GM18505 (cell line): ENCODE results near the gene TARP.
A peak's percentile ranks its signal among the peaks of the same experiment; 100 is the strongest.

Experiments
- ATAC-seq: cut with Tn5 transposase; IDR thresholded peaks from one replicate; pipeline ENCODE4 v1.9.1; 2021; ENCODE audit not compliant: unreplicated experiment
- POLR2A ChIP-seq: IDR thresholded peaks from 4 replicates; pipeline ENCODE4 v1.6.1; 2011; ENCODE audit warnings: borderline replicate concordance; ENCODE audit not compliant: insufficient read depth, insufficient read length; ENCODE audit errors: extremely low read depth

TARP gene

DNA sequence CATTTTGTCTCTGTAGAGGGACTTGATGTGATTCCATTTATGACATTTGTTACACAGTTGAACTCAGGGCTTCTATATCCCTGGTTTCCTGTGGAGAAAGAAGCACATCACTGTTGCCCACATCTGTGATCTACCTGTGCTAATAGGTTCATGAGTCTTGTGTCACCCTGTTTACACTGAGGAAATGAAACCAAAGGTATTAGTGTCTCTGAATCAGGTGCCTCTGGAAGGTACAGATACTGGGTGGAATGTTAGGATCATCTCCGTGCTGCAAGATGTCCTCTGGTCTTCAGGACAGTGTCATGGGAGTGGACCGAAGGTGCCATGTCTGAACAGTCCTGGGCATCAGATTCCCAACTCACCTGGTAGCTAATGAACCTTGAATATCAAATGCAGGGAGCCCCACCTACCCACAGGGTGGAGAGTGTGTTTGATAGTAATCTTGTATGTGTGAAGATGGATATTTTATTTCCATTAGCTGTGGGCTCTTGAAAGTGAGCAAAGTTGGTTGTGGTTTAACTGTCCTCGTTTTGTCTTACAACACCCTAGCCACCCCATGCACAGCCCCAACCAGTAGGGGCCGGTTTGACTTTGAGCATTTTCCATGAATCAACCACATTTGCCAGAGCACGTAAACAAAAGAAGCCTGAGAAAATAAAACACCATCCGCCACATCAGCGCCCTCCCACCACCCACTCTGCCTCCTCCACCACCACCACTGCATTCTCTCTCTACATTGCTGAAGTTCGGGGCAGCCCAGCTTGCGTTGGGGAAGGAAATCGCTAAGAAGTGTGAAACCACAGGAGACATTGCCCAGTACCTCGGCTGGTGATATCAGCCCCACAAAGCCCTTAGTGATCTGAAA lies 40.7 kb downstream of the TARP start:
- peak; percentile 84 for ATAC-seq
- no peak for TF ChIP-seq POLR2A

DNA sequence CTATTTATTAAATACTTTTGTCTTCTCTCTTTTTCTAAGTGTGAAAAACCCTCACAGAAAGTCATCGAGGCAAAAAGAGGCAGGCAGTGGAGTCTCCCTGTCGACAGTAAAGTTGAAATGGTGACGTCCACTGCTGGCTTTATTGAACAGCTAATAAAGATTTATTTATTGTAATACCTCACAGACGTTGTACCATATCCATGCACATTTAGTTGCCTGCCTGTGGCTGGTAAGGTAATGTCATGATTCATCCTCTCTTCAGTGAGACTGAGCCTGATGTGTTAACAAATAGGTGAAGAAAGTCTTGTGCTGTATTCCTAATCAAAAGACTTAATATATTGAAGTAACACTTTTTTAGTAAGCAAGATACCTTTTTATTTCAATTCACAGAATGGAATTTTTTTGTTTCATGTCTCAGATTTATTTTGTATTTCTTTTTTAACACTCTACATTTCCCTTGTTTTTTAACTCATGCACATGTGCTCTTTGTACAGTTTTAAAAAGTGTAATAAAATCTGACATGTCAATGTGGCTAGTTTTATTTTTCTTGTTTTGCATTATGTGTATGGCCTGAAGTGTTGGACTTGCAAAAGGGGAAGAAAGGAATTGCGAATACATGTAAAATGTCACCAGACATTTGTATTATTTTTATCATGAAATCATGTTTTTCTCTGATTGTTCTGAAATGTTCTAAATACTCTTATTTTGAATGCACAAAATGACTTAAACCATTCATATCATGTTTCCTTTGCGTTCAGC lies 43.4 kb downstream of the TARP start:
- no peak for TF ChIP-seq POLR2A
- no peak for ATAC-seq

GRCh38 chr7:38229386-38229785 lies 44.0 kb downstream of the TARP start:
- ATAC-seq, result no peak
- no peak for TF ChIP-seq POLR2A

DNA sequence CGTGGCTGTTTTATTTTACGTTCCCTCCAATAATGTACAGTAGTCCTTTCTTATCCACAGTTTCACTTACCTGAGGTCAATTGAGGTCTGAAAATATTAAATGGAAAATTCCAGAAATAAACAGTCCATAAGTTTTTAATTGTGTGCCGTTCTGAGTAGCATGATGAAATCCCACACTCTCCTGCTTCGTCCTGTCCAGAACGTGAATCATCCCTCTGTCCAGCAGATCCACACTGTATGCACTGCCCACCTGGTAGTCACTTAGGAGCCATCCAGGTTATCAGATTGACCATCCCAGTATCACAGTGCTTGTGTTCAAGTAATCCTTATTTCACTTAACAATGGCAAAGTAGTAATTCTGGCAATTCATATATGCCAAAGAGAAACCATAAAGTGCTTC lies 49.0 kb downstream of the TARP start:
- TF ChIP-seq POLR2A, result no peak
- ATAC-seq, result no peak

DNA sequence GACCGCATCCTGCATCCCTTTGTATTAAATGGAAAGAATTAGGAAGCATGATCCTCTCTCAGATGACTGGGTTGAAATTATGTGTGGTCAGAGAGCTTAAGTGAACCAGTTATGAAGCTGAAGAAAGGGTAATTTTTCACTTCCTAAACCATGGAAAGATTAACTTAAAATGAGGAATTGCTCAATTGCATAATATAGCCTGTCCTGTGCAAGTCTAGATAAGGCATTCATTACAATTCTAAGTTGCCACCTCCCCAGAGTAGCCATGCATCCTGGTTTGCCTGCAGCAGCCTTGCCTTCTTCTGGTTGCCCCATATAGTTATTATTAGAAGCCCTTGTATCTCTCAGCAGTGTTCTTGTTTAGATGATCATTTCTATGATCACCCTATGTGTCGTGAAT lies 50.1 kb downstream of the TARP start:
- TF ChIP-seq POLR2A, result no peak
- ATAC-seq, result no peak

GRCh38 chr7:38222481-38223096 lies 50.8 kb downstream of the TARP start:
- no peak for ATAC-seq
- no peak for TF ChIP-seq POLR2A

GRCh38 chr7:38220452-38220851 lies 53.0 kb downstream of the TARP start:
- ATAC-seq, result no peak
- no peak for TF ChIP-seq POLR2A

GRCh38 chr7:38217672-38218071 lies 55.8 kb downstream of the TARP start:
- no peak for TF ChIP-seq POLR2A
- no peak for ATAC-seq

GRCh38 chr7:38215735-38216670 lies 57.4 kb downstream of the TARP start:
- peak; percentile 84 for ATAC-seq
- no peak for TF ChIP-seq POLR2A

GRCh38 chr7:38215115-38215514 lies 58.3 kb downstream of the TARP start:
- TF ChIP-seq POLR2A, result no peak
- ATAC-seq, result no peak

DNA sequence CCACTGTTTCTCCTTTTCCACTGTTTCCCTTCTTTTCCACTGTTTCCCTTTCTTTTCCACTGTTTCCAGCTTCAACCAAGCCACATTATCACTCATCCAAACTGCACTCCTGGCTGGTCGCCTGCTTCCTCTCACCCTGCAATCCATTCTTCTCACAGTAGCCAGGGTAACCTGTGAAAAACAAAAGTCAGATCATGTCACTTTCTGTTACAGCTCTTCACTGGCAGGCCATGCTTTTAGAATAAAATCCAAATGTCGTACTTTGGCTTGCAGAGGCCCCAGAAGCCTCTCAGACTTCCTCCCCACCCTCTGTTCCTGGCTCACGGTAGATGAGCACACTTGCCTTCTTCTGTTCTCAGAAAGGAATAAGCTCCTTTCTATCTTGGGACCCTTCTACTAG lies 61.5 kb downstream of the TARP start:
- TF ChIP-seq POLR2A, result no peak
- ATAC-seq, result no peak

DNA sequence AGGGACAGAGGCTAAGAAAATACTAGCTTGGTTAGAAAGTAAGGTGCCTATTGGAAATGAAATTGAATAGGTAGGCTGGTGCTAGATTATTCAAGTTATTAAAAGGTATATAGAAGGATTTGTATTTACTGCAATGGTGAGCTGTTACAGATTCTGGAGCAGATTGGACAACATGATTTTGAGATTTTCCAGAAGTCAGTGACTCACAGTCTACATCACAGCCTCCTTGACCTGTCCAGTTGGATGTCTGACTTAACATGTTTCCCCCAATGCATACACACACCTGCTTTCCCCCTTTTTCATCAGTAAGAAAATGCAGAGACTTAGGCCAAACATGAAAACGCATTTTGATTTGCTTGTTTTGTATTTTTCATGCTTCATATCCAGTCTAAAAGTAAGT lies 62.0 kb downstream of the TARP start:
- ATAC-seq, result no peak
- TF ChIP-seq POLR2A, result no peak
